Fibroblast of villous mesenchyme (primary cell): ENCODE measurements around the gene MACROD2. TPM values are rescaled to one million over a fixed set of nuclear protein-coding genes. Genes with fewer than 3 reads are reported as not detected.

Source experiments
- DNase-seq: peaks from one replicate; pipeline ENCODE4 v3.0.0-alpha.2; 2010; ENCODE audit warnings: low read depth
- H3K4me3 ChIP-seq: 2 replicates; pipeline ENCODE4 v1.5.1; 2011; ENCODE audit warnings: low read depth, mild to moderate bottlenecking, low read length
- total RNA-seq: library from RNA; depleted of rRNA; stranded (reverse); fragments of >200 nt; gene quantifications from 2 replicates; pipeline ENCODE4 v1.2.3, GENCODE V29; 2012
- TF ChIP-seq, protein P1 (sequence below): IDR thresholded peaks from 2 replicates; pipeline ENCODE4 v1.5.1; 2012; ENCODE audit warnings: low read depth, mild to moderate bottlenecking, low read length; ENCODE audit not compliant: insufficient read depth

The MACROD2 gene
- total RNA-seq, 1 donor, result 1.7 TPM

DNA sequence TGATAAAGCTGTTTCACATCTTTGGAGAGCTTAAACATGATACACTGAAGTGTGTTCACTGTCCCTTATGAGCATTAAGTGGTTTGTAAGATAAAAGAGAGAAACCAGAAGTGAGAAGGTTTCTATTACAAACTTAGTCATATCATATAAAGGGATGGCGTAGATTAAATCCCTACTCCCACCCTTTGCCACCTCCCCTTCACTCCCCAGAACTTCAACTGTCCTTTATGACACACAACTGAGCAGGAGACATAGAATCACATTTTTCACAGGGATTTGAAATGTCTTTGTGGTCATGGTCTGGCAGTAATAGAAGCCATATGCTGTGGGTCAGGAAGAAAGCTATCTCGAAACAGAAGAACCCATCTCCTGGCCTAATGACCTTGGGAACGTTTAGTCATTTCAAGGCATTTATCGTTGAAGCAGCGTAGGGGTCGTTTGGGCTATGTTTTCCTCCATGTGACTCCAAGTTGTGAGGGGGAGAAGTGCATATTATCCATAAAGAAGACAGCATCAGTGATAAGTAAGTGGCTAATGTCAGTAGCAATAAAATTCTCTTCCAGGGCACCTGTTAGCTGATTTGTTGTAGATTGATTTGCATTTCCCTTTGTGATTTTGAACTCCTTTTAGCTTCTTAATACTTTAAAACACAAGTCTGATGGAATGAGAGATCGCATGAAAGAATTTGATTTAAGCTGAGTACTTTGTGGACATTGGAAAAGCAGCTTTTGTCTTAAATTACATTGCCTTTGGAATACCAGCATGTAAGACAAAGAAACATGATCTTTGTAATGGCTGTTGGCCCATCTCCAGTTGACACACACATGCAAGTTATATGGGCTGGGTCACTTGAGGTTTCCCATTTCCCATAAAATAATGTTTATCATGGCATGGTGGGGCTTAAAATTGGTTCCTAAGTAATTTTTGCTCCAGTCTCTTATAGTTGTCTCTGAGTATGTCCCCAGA, 843.6 kb downstream of the MACROD2 start:
- TF ChIP-seq, protein P1, sequence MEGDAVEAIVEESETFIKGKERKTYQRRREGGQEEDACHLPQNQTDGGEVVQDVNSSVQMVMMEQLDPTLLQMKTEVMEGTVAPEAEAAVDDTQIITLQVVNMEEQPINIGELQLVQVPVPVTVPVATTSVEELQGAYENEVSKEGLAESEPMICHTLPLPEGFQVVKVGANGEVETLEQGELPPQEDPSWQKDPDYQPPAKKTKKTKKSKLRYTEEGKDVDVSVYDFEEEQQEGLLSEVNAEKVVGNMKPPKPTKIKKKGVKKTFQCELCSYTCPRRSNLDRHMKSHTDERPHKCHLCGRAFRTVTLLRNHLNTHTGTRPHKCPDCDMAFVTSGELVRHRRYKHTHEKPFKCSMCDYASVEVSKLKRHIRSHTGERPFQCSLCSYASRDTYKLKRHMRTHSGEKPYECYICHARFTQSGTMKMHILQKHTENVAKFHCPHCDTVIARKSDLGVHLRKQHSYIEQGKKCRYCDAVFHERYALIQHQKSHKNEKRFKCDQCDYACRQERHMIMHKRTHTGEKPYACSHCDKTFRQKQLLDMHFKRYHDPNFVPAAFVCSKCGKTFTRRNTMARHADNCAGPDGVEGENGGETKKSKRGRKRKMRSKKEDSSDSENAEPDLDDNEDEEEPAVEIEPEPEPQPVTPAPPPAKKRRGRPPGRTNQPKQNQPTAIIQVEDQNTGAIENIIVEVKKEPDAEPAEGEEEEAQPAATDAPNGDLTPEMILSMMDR, result no peak
- peak; percentile 13 for DNase-seq
- no peak overlapping the region for H3K4me3 ChIP-seq

DNA sequence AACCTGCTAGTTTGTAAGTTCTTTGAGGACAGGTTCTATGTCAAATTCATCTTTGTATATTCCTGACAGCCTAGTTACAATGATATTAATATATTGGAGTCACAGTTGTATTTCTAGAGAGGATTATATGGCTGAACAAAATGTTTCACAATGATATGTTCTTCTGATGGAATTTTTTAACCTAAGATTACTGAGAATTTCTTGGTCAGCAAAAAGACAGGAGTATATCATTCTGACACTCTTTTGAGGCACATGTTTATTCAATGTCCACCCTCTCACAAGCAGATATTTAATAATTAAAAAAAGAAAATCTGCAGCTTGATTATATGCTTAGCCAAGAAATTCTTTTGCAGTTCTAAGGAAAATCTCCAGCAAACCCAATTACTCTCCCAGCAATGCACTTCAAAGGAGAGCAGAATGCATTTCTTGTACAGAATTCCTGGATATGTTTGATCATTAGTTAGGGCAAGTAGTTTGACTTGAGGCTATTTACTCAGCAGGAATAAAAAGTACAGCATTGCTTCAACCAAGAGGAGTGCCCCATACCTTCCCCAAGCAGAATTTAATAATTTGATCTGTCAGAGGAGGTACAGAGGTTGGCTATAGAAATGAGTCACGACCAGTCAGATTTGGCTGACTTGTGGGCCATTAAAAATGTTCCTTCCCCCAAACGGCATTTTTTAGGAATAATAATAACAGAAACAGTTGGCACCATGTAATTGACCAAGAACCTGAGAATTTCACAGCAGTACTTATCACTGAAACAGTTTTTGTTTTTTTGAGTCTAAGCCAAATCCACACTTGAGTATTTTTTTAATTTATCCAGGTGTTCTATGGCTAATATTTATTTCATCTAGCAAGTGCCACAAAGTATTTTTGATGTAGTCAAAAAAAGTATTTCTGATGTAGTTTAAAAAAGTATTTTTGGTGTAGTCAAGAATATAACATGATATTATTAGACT, 850.2 kb downstream of the MACROD2 start:
- no peak for DNase-seq
- TF ChIP-seq, protein P1, result no peak
- H3K4me3 ChIP-seq, result no peak overlapping the region

DNA sequence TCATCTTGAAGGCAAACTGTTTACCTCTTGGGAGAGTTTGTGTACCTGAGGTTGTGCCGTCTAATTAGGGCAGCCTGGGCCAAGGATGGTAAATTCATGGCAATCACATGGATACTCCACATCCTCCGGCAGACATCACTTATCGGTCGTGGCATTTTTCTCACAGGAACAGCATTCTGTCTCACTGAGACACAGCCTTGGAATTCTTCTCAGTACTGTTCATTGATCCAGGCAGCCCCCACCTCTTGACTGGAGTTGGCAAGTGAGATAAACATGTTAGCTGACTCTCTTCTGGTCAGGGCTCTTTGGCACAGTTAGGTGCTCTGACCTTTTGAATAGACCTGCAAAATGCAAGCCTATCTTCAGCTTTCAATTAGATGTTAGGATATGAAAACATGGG, 853.5 kb downstream of the MACROD2 start:
- TF ChIP-seq, protein P1, result no peak
- H3K4me3 ChIP-seq, result no peak overlapping the region
- DNase-seq, result no peak

DNA sequence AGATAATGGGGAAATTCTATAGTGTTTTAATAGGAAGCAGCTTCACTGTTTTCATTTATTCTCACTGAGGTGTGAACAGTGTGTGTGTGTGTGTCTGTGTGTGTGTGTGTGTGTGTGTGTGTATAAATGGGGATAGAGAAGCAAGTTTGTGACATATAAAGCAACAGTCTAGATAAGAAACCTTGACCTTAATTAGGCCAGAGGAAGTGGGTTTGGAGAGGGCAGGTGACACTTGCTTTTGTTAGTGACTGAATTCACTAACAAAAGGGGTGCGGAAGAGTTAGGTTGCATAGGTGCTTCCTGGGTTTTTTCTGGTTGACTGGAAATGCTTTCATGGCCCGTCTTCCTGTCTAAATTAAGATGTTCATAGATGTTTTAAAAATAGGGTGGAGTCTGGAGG, 857.8 kb downstream of the MACROD2 start:
- H3K4me3 ChIP-seq, result no peak overlapping the region
- TF ChIP-seq, protein P1, result no peak
- DNase-seq, result no peak

DNA sequence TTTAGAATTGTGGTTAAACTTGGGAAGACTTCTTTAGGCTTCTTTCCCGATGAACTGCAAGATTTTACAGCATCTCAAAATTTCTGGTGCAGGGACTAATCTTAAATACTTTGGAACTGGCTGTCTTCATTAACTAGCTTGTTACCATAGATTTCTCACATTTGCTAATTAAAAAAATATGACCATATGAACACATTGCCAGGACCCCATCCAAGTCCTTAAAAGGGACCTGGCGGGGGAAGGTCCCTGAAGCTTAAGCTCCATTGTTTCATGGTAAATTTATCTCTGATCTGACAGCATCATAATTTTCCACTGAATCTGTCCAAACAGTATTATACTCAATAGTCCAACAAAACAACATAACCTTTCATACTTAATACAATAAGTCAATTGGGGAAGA, 859.9 kb downstream of the MACROD2 start:
- TF ChIP-seq, protein P1, result no peak
- DNase-seq, result no peak
- H3K4me3 ChIP-seq, result no peak overlapping the region

DNA sequence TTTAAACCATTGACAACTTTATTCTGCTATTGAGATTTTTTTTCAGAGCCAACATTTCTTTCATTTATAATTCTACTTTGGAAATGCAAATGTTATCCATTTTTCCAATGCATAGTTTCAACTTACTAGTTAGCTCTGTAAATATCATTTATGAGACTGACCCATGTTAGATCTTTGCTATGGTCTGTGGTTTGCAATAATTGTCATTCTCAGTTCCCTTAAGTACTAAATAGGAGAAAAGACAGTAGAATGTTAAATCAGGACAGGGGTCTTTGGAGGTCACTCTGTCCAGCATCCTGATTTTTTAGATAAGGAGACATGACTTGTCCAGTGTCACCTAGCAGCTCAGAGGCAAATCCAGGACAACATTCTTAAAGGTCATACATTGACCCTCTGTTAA, 864.3 kb downstream of the MACROD2 start:
- H3K4me3 ChIP-seq, result no peak overlapping the region
- TF ChIP-seq, protein P1, result no peak
- no peak for DNase-seq
